ENCODE measurements around the gene VRK1. TPM values are rescaled to one million over a fixed set of nuclear protein-coding genes. Genes with fewer than 3 reads are reported as not detected.

Gene VRK1
- polyA plus RNA-seq, 1 experiment = 8.3 TPM

DNA sequence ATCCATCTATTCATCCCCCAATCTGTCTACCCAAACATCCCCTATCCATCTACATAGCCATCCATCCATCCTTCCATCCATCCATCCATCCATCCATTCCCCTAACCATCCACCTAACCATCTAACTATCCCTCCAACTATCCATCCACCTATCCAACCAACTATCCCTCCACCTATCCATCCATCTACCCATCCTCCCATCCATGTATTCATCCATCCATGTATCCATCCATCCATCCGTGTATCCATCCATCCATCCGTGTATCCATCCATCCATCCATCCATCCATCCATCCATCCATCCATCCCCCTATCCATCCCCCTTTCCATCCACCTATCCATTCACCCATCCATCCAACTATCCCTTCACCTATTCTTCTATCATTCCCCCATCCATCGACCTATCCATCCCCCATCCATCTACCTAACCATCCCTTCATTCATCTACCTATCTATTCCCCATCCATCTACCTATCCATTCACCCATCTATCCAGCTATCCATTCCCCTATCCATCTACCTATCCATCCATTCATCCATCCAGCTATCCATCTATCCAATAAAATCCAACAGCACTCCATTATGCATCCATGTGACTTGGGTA lies 131.7 kb downstream of the VRK1 start:
- H3K9me3 ChIP-seq (ENCODE audit: control insufficient read depth, insufficient read depth, low read length) = peaks cover 32% of the 10 kb centered on the region
- TF ChIP-seq, protein P1, sequence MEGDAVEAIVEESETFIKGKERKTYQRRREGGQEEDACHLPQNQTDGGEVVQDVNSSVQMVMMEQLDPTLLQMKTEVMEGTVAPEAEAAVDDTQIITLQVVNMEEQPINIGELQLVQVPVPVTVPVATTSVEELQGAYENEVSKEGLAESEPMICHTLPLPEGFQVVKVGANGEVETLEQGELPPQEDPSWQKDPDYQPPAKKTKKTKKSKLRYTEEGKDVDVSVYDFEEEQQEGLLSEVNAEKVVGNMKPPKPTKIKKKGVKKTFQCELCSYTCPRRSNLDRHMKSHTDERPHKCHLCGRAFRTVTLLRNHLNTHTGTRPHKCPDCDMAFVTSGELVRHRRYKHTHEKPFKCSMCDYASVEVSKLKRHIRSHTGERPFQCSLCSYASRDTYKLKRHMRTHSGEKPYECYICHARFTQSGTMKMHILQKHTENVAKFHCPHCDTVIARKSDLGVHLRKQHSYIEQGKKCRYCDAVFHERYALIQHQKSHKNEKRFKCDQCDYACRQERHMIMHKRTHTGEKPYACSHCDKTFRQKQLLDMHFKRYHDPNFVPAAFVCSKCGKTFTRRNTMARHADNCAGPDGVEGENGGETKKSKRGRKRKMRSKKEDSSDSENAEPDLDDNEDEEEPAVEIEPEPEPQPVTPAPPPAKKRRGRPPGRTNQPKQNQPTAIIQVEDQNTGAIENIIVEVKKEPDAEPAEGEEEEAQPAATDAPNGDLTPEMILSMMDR (IDR thresholded peaks at IDR 0.05; ENCODE audit: low read depth, low read length) = no peak
- ChIA-PET CTCF (interaction anchor here (0.6 kb wide), 1 partner anchor 1034 kb away, joined by 3 read pairs; no protein-coding TSS in a partner anchor), POLR2A (no interaction called here)
- no peak for DNase-seq (ENCODE audit: low read depth, low spot score)
- no peak overlapping the region for H3K4me3 ChIP-seq (ENCODE audit: low read depth, low read length)
- H3K27me3 ChIP-seq (ENCODE audit: control insufficient read depth, insufficient read depth, low read length) = no peaks in the 10 kb centered on the region
- no peak overlapping the region for H3K27ac ChIP-seq (ENCODE audit: low read depth, low read length)

DNA sequence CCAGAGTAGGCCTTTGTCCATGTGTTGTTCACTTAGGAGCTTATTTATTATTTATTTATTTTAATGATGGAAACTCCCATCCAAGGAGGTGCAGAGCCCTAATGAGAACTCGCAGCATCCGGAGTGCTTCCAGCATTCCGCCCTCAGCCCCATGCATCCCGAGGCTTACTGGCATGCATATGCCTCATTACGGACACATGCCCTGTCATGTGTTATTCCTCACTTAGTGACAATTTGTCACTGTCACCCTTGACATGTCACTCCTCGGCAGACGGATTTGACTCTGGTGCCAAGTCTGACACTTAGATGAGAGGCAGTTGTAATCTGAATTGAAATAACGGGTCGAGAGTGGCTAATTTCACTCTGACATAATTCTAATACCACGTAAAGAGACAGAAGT lies 132.8 kb downstream of the VRK1 start:
- ChIA-PET CTCF (interaction anchor here (0.6 kb wide), 1 partner anchor 182 kb away, joined by 3 read pairs; no protein-coding TSS in a partner anchor), POLR2A (no interaction called here)
- peaks cover 31% of the 10 kb centered on the region for H3K9me3 ChIP-seq (ENCODE audit: control insufficient read depth, insufficient read depth, low read length)
- no peaks in the 10 kb centered on the region for H3K27me3 ChIP-seq (ENCODE audit: control insufficient read depth, insufficient read depth, low read length)
- no peak for DNase-seq (ENCODE audit: low read depth, low spot score)
- no peak overlapping the region for H3K4me3 ChIP-seq (ENCODE audit: low read depth, low read length)
- TF ChIP-seq, protein P1 (IDR thresholded peaks at IDR 0.05; ENCODE audit: low read depth, low read length) = no peak
- no peak overlapping the region for H3K27ac ChIP-seq (ENCODE audit: low read depth, low read length)

DNA sequence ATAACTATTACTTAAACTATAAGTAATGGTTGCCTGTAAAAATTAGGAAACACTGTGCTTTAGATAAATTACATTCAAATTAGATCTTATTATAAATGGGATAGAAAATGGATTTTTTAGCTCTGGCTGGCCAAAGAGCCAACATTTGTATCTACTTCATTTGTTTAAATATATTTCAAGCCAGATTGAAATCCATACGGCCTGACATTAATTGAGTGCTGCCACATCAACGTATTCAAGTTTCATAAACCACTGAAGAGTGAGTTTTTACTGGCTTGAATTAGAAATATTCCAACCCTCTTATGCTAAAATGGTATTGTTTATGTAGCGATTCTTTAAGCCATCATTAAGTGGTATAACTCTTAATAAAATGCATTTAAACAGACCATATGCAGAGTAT lies 133.3 kb downstream of the VRK1 start:
- Histone ChIP-seq H3K9me3 (ENCODE audit: control insufficient read depth, insufficient read depth, low read length) (peaks cover 26% of the 10 kb centered on the region), H3K27ac (ENCODE audit: low read depth, low read length) (no peak overlapping the region), H3K4me3 (ENCODE audit: low read depth, low read length) (no peak overlapping the region), H3K27me3 (ENCODE audit: control insufficient read depth, insufficient read depth, low read length) (no peaks in the 10 kb centered on the region)
- POLR2A ChIA-PET = no interaction called here
- DNase-seq (ENCODE audit: low read depth, low spot score) = no peak
- TF ChIP-seq, protein P1 (IDR thresholded peaks at IDR 0.05; ENCODE audit: low read depth, low read length) = no peak
- CTCF ChIA-PET = interaction anchor here (0.6 kb wide), 1 partner anchor 182 kb away, joined by 3 read pairs; no protein-coding TSS in a partner anchor

All from AG04450 (cell line).